Osteoblast (primary cell): ENCODE results near the gene RBP5. TPM values are rescaled to one million over a fixed set of nuclear protein-coding genes. Genes with fewer than 3 reads are reported as not detected.
A peak's percentile ranks its signal among the peaks of the same experiment; 100 is the strongest.

Experiments
- DNase-seq: peaks from one replicate; pipeline ENCODE4 v3.0.0; 2011; ENCODE audit warnings: low spot score, mixed read lengths; ENCODE audit not compliant: insufficient read length; ENCODE audit errors: missing footprints
- H2AFZ ChIP-seq: 2 replicates; pipeline ENCODE4 v1.6.0; 2011; ENCODE audit warnings: mild to moderate bottlenecking, low read length
- H3K27ac ChIP-seq: 2 replicates; pipeline ENCODE4 v1.5.1; 2011; ENCODE audit warnings: mild to moderate bottlenecking, low read depth, low read length, moderate library complexity
- H3K27me3 ChIP-seq: 2 replicates; pipeline ENCODE4 v1.6.0; 2012; ENCODE audit warnings: mild to moderate bottlenecking, control low read depth, inconsistent platforms, low read length, moderate library complexity; ENCODE audit not compliant: insufficient read depth
- H3K36me3 ChIP-seq: 2 replicates; pipeline ENCODE4 v1.5.1; 2011; ENCODE audit warnings: mild to moderate bottlenecking, low read length, control low read depth, moderate library complexity; ENCODE audit not compliant: insufficient read depth
- H3K4me1 ChIP-seq: 2 replicates; pipeline ENCODE4 v1.5.1; 2011; ENCODE audit warnings: mild to moderate bottlenecking, low read length, control low read depth, moderate library complexity; ENCODE audit not compliant: insufficient read depth
- H3K4me2 ChIP-seq: 2 replicates; pipeline ENCODE4 v1.6.0; 2011; ENCODE audit warnings: mild to moderate bottlenecking, low read length; ENCODE audit not compliant: insufficient read depth
- H3K4me3 ChIP-seq: fragments of 200-600 bp; sonication (generic); 3 replicates; pipeline ENCODE4 v1.5.1; 2012; ENCODE audit warnings: mild to moderate bottlenecking, low read length, inconsistent platforms; ENCODE audit not compliant: insufficient read depth
- H3K79me2 ChIP-seq: 2 replicates; pipeline ENCODE4 v1.6.0; 2012; ENCODE audit warnings: mild to moderate bottlenecking, low read length, control low read depth, inconsistent platforms; ENCODE audit not compliant: insufficient read depth
- H3K9me3 ChIP-seq: 2 replicates; pipeline ENCODE4 v1.5.1; 2011; ENCODE audit warnings: low read depth, low read length, control low read depth
- H4K20me1 ChIP-seq: 2 replicates; pipeline ENCODE4 v1.6.0; 2012; ENCODE audit warnings: mild to moderate bottlenecking, low read length, control low read depth; ENCODE audit not compliant: insufficient read depth
- CTCF ChIP-seq: IDR thresholded peaks from 2 replicates; pipeline ENCODE4 v1.5.1; 2011; ENCODE audit warnings: mild to moderate bottlenecking, low read depth, low read length, moderate library complexity; ENCODE audit errors: extremely low read depth
- total RNA-seq: library from RNA; depleted of rRNA; stranded (reverse); fragments of >200 nt; gene quantifications from 2 replicates; pipeline ENCODE4 v1.2.3, GENCODE V29; 2012

Gene RBP5
- not detected in 2 replicates for total RNA-seq

- peak within 1 kb of the TSS; percentile 87 for H3K4me2 ChIP-seq
- DNase-seq = no peak
These were observed at the start of gene RBP5 for GRCh38 chr12:7128681-7129286. RBP5 (minus strand) TSS chr12:7128889; CDS start chr12:7128775, 114 bp downstream.

GRCh38 chr12:7178481-7178880 is 49.8 kb upstream of the RBP5 start:
- Histone ChIP-seq H4K20me1 (no peaks in the 10 kb centered on the region), H3K27me3 (peaks cover 5% of the 10 kb centered on the region), H3K4me2 (no peak overlapping the region), H2AFZ (no peak overlapping the region), H3K4me3 (no peak overlapping the region), H3K79me2 (no peaks in the 10 kb centered on the region), H3K9me3 (no peaks in the 10 kb centered on the region), H3K4me1 (peaks cover 6% of the 10 kb centered on the region), H3K36me3 (no peaks in the 10 kb centered on the region), H3K27ac (no peak overlapping the region)
- DNase-seq = no peak
- TF ChIP-seq CTCF = no peak

More at GRCh38 chr12:7128681-7129286, at the start of gene RBP5:
- peaks cover 2% of the 10 kb centered on the region for H3K36me3 ChIP-seq
- H3K27ac ChIP-seq = no peak within 1 kb of the TSS
- peak within 1 kb of the TSS; percentile 77 for H3K4me3 ChIP-seq
- no peaks in the 10 kb centered on the region for H3K9me3 ChIP-seq
- H3K4me1 ChIP-seq = peaks cover 17% of the 10 kb centered on the region
- no peak for TF ChIP-seq CTCF
- peak within 1 kb of the TSS; percentile 65 for H2AFZ ChIP-seq
- no peaks in the 10 kb centered on the region for H3K79me2 ChIP-seq
- peaks cover 8% of the 10 kb centered on the region for H3K27me3 ChIP-seq
- no peaks in the 10 kb centered on the region for H4K20me1 ChIP-seq

GRCh38 chr12:7176595-7176994 is 47.9 kb upstream of the RBP5 start:
- peaks cover 6% of the 10 kb centered on the region for H3K4me1 ChIP-seq
- H3K36me3 ChIP-seq = no peaks in the 10 kb centered on the region
- H2AFZ ChIP-seq = no peak overlapping the region
- H3K27ac ChIP-seq = no peak overlapping the region
- no peak for DNase-seq
- no peak overlapping the region for H3K4me3 ChIP-seq
- no peaks in the 10 kb centered on the region for H3K79me2 ChIP-seq
- TF ChIP-seq CTCF = no peak
- H3K9me3 ChIP-seq = peaks cover 4% of the 10 kb centered on the region
- H3K27me3 ChIP-seq = no peaks in the 10 kb centered on the region
- H3K4me2 ChIP-seq = no peak overlapping the region
- H4K20me1 ChIP-seq = no peaks in the 10 kb centered on the region

- DNase-seq = no peak
- no peaks in the 10 kb centered on the region for H3K79me2 ChIP-seq
- TF ChIP-seq CTCF = no peak
- no peak overlapping the region for H3K27ac ChIP-seq
- no peaks in the 10 kb centered on the region for H3K27me3 ChIP-seq
- peaks cover 6% of the 10 kb centered on the region for H3K4me1 ChIP-seq
- H3K36me3 ChIP-seq = no peaks in the 10 kb centered on the region
- peak overlapping the region; percentile 23 for H2AFZ ChIP-seq
- H3K4me3 ChIP-seq = no peak overlapping the region
- no peaks in the 10 kb centered on the region for H4K20me1 ChIP-seq
- peaks cover 4% of the 10 kb centered on the region for H3K9me3 ChIP-seq
- peak overlapping the region; percentile 14 for H3K4me2 ChIP-seq
These were observed 46.8 kb upstream of the RBP5 start for GRCh38 chr12:7175493-7175892.
